Activated CD4-positive, alpha-beta T cell treated with anti-CD3 and anti-CD28 coated beads, Interleukin-2, Interleukin-4, amounts not matched to agents 100 ng/mL and 50 ng/mL, durations not matched to agents 16 hours and 8 hours (primary cell): Measurements from ENCODE around the gene CRY2.

Source experiments
- DNase-seq: peaks from one replicate; pipeline ENCODE4 v3.0.0-alpha.2; 2020; ENCODE audit warnings: low spot score

Gene CRY2

DNA sequence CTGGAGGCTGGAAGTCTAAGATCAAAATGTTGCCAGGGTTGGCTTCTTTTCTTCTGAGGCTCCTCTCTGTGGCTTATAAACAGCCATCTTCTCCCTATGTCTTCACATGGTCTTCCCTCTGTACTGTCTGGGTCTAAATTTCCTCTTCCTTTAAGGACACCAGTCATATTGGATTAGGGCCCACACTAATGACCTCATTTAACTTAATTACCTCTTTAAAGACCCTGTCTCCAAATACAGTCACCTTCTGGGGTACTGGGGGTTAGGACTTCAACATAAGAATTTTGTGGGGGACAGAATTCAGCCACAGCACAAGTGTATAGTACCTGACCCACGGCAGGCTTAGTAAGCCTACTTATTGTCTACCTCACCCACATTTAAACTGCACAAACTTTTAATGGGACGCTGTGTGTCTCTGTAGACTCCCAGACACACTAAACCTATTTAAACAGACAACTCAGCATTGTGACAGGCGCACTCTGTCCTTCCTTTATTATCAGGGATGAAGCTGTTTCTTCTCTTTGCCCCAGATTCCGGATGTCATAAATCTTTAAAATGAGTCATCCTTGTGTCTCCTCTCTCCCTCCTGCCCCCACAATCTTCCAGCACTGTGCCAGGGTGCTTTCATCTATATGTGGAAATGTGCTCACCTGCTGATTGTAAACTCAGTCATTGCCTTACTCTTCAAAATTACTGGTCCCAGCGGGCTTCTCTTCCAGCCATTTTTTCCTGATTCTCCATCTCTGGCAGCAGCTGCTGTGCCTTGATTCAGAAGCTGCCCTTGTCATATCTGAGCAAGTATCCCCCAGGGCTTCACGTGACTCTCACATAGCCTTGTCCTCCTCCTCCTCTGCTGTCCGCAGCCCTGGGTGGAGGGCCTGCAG is 32.8 kb downstream of the CRY2 start:
- no peak for DNase-seq

DNA sequence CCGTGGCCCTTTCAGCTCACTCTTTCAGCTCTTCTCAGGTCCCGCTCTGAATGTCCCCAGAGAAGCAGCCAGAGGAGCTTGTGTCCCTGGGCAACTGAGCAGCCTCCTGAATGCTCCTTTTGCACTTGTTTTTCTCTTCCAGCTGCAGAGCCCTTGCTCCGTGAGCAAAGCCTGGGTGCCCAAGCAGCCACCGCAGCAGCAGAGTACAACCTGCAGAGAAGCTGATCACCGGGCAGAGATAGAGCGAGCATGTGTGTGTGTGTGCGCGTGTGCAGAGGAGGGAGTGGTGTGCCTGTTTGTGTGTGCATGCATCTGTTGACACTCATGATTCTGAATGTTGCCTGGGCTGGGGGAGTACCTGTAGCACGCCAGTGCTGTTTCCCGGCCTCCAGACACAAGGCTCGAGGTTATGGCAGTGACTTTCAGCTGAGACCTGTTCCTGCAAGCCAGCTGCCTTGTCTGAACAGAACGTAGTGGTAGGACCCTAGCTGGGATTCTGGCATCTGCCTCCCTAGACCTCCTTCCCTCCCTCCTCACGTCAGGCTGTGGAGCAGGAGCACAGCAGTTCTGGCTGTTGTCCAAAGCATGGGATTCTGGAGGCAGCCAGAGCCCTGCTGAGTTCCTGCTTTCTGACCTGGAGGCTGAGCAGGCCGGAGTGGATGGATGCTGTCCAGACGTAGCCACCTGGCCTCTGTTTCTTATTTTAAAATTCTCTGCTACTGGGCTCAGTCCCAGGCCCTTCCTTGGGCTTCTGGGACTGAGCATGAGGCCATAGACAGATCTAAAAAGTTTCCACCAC is 33.7 kb downstream of the CRY2 start:
- DNase-seq = no peak

DNA sequence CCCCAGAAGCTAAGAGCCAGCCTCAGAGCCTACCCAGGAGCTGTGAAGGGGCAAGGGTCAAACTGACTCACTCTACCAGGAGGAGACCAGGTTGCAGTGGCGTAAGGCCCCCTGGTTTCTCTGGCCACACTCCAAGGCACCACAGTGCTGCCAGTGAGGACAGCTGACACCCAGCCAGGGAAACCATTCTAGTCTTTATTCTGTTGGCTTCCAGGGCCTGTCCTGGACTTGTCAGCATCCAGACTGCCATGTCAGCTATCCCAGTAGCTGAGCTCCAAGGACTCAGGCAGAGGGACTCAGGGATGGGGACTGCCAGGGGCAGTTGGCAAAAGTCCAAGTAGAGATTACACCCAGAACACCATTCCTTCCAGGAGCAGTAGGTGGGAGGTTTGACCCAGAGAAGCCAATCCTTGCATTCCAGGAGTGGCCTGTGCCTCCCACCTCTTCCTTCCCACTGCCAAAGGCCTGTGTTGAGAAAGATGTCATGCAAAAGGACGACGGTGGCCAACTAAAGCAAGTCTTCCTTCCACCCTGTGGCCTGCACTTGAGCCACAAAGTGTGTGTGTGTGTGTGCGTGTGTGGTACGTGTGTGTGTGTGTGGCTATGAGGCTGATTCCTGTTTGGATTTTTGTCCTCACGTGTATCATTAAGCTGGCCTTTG is 34.6 kb downstream of the CRY2 start:
- no peak for DNase-seq

DNA sequence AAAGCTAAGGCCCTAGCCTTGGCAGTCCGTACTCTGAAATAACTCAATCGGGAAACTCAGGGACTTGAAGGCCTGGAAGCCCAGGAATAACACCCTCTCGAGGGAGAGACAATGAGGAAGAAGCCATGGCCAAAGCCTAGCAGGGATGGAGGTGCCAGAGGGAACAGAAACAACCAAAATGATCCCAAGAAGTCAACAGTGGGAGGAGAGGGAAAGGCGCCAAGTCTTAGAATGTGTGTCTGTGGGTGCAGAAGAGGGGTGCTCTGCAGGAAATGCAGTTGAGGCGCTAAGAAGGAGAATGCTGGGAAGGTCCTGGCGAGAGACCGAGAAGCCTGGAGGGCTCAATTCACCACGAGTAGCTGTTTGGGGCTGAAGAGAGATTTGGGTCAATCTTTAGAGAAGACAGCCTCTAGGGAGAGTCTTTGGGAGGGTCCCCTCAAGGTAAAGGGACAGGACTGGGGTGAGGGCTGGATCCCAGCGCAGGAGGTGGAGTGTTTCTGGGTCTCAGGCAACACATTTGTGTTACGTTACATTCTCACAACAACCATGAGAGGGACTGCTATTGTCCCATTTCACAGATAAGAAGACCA is 37.4 kb downstream of the CRY2 start:
- DNase-seq = no peak

DNA sequence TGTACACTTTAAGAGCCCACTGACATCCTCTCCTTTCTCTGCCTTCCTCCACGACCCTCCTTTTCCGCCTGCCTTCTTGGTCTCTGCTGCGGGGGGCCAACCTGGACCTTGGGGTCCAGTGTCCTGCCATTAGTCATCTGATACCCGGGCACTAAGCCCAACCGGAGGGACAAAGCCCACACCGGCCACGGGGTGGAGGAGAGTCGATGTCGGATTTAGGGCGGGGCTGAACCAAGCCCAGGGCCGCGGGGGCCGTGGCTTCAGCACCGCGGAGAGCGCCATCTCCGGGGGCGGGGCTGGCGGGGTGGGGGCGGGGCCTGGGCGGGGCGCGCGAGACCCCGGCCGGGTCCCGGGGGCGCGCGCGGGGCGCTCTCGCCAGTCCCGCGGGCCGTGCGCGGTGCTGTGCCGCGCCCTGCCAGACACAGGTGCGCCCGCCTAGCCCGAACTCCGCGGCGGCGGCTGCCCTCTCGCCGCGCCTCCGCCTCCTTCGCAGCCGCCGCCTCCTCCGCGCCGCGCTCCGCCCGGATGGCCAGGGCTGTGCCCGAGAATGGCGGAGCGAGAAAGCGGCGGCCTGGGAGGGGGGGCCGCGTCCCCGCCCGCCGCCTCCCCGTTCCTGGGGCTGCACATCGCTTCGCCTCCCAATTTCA is 38.1 kb downstream of the CRY2 start, which contains the start of gene MAPK8IP1:
Gene MAPK8IP1 (plus strand): TSS at position 378 of the 647 bp plus-strand sequence. CDS start 170 bp downstream, at position 548.
- DNase-seq = peak; percentile 33

DNA sequence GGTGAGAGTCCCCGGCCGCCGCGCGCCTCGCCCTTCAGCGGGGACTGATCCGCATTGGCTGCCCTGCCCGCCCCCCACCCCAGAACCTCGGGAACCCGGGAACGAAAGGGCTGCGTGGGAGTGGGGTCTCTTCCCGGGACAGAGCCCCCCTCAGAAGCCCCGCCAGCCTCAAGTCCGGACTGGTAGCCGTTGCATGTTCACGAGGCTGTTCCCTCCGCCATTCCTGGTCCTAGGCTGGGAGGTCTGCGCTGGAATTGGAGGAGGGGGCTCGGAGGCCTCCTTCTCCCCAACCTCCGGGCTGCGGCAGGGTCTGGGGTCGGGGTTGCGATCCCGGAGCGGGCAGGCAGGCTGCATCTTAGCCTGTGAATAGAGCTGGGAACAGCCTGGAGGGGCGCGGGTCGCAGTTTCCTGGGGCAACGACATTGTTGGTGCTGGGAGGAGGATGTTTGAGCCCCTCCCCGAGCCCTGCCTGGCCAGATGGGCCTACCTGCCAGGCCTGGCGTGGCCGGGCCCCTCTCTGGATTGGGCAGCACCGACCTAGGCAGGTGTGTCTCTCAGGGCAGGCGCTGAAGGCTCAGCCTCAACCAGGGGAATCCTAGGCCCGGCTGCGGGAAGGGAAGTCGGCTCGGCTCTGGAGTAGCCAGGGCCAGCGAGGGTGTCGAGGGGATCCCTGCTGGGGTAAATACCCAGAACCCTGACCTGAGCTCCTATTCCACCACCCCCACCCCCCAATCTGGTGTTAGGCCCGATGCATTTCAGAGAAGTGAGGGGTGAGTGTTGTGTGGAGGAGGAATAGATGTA is 38.8 kb downstream of the CRY2 start:
- no peak for DNase-seq

DNA sequence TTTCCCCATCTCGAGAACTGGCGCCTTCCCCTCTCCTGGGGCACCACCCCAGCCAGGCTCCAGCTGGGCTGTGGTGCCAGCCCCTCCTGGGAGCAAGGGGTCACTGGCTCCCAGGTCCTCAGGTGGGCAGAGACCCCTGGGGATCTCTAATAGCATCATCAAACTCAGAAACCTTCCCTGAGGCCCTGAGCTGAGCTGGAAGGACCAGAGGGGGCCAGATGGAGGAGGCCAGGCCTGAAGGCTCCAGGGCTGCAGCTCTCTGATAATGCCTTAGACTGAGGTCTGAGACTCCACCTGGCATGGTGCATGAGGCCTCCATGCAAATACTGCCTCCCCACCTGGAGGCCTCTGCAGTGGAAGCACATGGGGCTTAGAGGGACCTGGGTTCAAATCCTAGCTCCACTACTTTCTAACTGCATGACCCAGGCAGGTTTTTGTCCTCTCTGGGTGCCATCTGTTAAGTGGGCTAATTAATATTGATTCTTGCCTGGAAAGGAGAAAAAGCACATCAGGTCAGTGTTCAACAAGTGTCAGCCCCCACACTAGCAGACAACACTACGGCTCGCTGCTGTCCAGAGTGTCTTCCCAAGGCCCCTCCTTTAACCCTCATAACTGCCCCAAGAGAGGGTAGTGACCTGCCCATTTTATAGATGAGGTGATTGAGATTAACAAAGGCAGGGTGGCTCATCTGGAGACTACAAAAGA is 39.7 kb downstream of the CRY2 start:
- DNase-seq = no peak

DNA sequence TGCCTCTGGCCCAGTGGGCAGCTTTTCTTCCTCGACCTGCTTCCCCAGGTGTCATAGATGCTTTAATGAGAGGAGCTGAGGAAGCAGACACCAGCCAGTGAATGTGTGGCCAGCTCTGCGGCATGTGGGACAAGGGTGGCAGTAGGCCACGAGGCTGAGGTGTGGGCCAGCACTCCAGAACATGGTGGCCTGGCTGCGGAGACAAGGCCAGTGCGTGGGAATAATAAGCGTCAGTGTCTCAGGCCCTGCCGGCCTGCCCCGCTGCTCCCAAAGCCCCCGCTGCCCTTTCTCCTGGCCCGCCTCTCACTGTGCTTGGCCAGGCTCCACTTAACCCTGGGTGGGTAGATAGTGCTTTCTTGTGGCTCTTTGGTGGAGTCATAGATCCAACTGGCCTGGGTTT is 40.3 kb downstream of the CRY2 start:
- DNase-seq = no peak

DNA sequence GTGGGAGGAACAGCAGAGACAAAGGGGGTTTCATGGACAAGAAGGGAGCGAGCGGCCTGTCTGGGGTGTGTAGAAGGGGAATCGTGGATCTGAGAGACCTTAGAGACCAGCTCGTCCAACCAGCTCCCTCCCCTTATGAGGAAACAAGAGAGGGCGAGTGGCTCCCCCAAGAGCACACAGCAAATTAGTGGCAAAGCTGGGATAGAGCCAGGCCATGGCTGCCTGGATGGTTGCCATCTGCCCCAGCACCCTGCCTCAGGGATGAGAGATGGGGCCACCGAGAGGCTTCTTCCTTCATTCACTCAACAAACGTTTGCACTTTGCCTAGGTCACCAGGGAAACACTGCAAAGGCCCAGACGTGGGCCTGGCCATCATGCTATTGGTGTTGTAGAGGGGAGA is 42.3 kb downstream of the CRY2 start:
- no peak for DNase-seq

DNA sequence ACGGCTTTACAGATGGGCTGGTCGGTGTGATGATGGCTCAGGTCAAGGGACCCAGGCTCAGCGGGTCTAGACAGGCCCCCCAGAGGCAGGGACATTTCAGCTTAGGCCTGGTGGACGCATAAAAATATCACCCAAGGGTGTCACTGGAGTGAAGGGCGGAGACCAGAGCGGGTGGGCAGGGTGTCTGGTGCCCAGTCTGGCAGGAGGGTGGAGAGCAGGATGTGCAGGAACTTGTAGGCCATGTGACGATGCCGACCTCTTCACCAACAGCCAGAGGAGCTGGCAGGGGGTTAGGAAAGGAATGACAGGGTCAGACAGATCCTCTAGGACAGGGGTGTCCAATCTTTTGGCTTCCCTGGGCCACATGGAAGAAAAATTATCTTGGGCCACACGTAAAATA is 42.7 kb downstream of the CRY2 start:
- no peak for DNase-seq

DNA sequence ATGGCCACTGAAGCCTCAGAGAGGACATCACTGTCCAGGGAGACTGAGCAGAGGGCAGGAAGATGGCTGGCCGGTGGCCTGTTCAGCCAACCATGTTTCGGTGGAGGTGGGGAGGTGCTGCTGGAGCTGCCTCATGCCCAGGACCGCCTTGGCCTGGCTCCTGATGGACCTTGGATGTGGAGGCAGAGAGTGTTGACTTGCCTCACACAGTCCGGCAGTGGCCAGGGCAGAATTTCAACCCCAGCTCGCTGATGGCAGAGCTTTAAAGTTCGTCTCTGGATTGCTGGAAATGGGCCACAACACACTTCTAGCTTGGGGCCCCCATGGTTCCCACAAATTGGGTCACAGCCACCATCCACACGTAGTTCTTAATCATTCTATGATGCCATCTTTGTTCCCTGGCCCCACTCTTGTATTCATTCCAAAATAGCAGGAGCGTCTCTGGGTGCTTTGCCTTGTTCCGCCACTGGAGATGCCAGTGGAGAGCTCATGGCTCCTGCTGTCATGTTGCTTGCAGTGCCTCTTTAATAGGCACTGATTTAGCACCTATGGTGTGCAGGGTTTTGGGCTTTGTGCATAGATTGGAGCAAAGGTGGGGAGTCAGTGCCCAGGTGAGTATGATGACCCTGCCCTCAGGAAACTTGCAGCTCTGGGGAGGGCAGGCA is 43.7 kb downstream of the CRY2 start:
- no peak for DNase-seq

DNA sequence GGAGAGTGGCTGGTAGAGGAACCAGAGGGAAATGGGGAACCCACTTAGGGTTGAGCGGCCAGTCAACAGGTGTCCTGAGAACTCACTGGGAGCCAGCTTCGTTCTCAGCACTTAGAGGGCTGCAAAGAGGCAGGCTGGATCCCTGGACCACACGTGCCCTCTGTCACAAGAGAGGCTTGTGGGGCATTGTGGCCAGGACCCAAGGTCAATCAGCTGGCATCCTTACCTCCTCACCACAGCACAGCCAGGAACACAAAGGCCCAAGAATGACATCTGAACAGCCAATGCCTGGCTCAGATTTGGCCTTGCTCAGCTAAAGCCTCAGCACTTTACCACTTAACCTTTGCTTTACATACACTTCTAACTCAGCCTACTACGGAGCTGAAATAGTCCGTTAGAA is 45.6 kb downstream of the CRY2 start:
- no peak for DNase-seq

DNA sequence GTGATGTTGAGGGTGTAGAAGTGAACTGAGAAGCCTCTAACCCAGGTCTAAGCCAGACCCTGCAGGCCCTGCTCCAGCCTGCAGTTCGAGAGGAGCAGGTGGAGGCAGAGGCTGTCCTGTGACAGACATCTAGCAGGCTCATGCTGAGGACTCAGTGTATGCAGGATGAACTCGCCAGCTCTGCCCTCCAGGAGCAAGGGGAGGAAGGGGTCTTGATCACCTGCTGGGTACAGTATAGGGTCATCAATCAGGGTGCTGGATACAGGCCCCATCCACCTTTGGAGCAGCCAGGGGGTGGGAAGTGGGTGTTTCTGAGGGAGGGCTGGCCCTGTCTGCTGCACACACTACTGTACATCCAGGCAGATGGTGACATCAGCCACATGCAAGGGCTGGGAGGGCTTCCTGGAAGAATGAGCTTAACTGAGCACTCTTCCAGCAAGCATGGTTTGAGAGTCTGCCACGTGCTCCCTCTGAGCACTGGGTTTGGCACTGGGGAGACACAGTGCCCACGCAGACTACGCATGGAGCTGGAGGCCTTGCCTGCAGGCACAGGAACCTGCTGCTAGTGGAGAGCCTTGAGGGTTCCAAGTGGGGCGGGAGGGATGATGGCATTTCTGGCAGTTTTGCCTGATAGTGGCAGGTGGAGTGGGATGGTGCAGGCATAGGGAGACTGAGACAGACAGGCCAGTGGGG is 47.4 kb downstream of the CRY2 start:
- DNase-seq = no peak

DNA sequence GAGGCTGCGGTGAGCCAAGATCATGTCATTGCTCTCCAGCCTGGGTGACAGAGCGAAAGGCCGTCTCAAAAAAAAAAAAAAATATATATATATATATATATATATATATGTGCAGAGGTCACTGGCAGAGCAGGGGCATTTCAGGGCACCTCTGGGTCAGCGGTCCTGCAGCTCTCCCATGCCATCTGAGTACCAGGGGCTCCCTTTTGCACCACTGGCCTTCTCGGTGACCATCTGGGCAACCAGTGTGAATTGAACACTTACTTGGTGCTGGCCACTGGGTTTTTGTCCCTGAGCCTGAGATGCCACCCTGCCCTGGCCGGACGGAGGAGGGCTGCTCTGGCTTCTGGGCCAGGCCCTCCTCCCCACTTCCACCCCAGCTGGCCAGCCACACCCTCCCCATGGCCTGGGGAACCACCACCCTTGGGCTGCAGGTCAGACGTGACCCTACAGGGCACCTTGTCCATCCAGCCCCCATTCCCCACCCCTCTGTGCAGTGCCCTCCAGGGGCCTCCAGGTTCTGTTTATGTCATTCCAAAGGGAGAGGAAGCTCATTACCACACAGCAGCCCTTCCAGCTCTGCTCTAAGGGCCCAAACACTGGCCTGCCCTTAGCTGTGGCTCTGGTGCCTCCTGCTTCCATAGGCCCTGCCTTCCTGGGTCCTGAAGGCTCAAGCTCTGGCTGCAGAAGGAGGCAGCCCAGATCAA is 48.4 kb downstream of the CRY2 start:
- no peak for DNase-seq

DNA sequence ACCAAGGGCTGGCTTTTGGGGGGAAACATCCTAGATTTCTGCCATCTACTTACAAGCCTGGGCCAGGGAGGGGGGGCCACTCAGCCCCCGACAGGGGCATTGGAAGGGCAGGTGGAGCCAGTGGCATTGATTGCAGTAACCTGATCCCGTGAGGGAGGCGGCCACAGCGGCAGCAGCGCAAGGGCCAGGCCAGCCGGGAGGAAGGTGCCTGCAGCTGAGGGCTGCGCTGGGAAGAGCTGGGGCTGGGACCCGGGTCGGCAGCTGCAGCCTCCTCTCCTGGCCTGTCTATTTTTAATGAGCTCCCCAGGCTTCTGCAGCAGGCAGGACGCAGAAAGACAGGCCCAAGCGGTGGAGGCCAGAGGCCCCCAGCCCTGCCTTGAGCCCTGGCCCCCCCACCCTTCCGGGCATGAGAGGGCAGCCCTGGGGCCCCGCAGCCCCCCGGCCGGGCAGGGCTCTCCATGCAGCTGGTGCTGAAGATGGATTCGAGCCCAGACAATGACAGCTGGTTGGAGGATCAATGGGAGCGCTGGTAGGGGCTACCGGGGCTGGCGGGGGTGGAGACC is 49.2 kb downstream of the CRY2 start:
- no peak for DNase-seq

DNA sequence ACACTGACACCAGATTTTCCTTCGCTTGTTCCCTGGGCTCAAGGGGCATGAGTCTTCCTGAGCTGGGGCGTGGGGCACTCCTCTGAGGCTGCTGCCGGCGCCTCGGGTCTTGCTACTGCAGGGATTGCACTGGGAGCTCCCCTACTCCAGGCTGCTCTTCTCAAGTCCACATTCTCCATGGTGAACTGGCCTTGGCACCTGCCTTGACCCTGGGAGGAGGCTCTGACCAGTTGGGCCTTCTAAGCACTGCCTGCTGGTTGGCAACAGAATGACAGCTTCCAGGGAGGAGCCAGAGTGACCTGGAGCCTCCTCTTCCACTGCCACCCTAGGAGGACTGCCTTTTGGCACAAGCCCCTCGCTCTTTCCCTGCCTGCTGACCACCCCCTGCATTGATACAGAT is 50.3 kb downstream of the CRY2 start:
- no peak for DNase-seq

DNA sequence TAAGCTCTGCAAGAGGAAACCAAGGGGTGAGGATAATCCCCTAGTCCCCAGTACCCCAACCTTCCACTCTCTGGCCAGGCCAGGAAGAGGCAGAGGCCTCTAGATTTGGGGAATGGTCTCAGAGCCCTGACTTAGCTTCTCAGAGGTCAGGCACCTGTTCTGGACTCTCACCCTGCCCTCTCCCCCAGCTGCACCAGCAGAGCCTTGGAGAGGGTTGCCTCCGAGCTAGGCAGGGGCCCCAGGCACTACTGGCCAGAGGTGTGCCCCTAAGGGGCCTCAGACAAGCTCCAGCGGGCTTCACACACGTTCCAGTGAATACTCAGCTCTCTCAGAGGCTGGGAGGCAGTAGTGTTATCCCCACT is 51.8 kb downstream of the CRY2 start:
- no peak for DNase-seq
